Cardiac muscle cell (in vitro differentiated cells and primary cell): ENCODE measurements around the gene SLC36A1. TPM values are rescaled to one million over a fixed set of nuclear protein-coding genes. Genes with fewer than 3 reads are reported as not detected.

ENCODE experiments used
- DNase-seq, 2 donors: peaks; one replicate each; pipeline versions ENCODE4 v3.0.0 to v3.0.0-alpha.2; 2010 to 2017; ENCODE audit warnings: low read depth in 1 of 2, low spot score in 1 of 2
- H3K27ac ChIP-seq: fragments of 200-600 bp; sonication (generic); 2 replicates; pipeline ENCODE4 v1.5.1; 2016
- H3K27me3 ChIP-seq: fragments of 200-600 bp; sonication (generic); 2 replicates; pipeline ENCODE4 v1.6.0; 2016; ENCODE audit warnings: control low read depth
- H3K36me3 ChIP-seq: fragments of 200-600 bp; sonication (generic); 2 replicates; pipeline ENCODE4 v1.5.1; 2016; ENCODE audit warnings: control low read depth
- H3K4me1 ChIP-seq: fragments of 200-600 bp; sonication (generic); 2 replicates; pipeline ENCODE4 v1.8.1; 2017; ENCODE audit warnings: low read depth, mild to moderate bottlenecking, mixed run types
- H3K4me3 ChIP-seq: fragments of 200-600 bp; sonication (generic); 2 replicates; pipeline ENCODE4 v1.5.1; 2016; ENCODE audit warnings: mild to moderate bottlenecking
- H3K9me3 ChIP-seq: fragments of 200-600 bp; sonication (generic); 2 replicates; pipeline ENCODE4 v1.5.1; 2017; ENCODE audit warnings: low read depth, mild to moderate bottlenecking, control low read depth
- polyA plus RNA-seq: library from polyadenylated mRNA; unstranded; fragments of >200 nt; fragmentation: Nextera tagmentation; extraction: Ambion mirVana; gene quantifications from 2 replicates; pipeline ENCODE4 v1.2.1, GENCODE V29; 2016
- total RNA-seq: library from RNA; depleted of rRNA; stranded (reverse); fragments of >200 nt; gene quantifications from 2 replicates; pipeline ENCODE4 v1.2.3, GENCODE V29; 2016
- TF ChIP-seq, protein P1 (sequence below): IDR thresholded peaks from 2 replicates; pipeline ENCODE4 v1.5.1; 2012; ENCODE audit warnings: low read depth, mild to moderate bottlenecking, low read length

SLC36A1 gene
- total and polyA plus RNA-seq, 2 experiments from 2014 or later = 2.2 to 8.8 TPM

DNA sequence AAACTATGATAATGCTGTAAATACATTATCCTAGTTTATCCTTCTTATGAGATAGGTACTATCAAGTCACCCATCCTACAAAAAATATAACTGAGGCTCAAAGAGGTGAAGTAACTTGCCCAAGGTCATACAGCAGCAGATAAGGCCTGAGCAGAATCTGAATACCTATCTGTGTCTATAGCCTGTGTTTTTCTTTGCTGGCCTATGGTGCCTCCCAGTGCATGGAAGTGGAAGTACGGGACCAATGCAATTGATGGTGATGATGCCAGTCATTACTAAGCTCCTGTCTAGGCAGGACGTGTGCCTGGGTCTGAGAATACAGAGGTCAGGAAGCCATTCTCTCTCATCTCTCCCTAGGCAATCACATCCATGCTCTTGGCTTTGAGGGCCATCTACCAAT, 75.9 kb downstream of the SLC36A1 start:
- TF ChIP-seq, protein P1, sequence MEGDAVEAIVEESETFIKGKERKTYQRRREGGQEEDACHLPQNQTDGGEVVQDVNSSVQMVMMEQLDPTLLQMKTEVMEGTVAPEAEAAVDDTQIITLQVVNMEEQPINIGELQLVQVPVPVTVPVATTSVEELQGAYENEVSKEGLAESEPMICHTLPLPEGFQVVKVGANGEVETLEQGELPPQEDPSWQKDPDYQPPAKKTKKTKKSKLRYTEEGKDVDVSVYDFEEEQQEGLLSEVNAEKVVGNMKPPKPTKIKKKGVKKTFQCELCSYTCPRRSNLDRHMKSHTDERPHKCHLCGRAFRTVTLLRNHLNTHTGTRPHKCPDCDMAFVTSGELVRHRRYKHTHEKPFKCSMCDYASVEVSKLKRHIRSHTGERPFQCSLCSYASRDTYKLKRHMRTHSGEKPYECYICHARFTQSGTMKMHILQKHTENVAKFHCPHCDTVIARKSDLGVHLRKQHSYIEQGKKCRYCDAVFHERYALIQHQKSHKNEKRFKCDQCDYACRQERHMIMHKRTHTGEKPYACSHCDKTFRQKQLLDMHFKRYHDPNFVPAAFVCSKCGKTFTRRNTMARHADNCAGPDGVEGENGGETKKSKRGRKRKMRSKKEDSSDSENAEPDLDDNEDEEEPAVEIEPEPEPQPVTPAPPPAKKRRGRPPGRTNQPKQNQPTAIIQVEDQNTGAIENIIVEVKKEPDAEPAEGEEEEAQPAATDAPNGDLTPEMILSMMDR = peak; percentile 68
- Histone ChIP-seq H3K27me3 (no peaks in the 10 kb centered on the region), H3K9me3 (no peaks in the 10 kb centered on the region), H3K36me3 (no peaks in the 10 kb centered on the region), H3K4me1 (no peaks in the 10 kb centered on the region), H3K27ac (no peak overlapping the region), H3K4me3 (no peak overlapping the region)
- peak; percentile 22 to 49 for DNase-seq

DNA sequence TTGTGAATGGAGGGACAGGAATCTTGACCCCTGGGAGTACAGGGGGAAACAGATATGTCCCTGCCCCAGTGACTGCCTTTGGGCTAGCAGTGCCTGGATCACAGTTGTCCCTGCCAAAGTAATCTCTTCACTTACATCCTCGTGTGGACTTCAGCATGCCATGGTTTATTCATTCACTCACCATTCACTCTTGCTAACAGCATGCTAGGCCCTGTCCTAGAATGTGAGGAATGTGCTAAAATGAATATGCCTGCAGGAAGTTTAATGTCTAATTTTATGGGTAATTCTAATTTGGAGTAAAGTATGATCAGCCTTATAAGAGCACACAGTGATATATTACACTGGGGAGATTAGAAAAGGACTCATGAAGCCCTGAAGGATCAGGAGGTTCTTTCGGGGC, 80.8 kb downstream of the SLC36A1 start:
- H3K27ac ChIP-seq = no peak overlapping the region
- H3K4me3 ChIP-seq = no peak overlapping the region
- TF ChIP-seq, protein P1 = no peak
- no peaks in the 10 kb centered on the region for H3K4me1 ChIP-seq
- no peaks in the 10 kb centered on the region for H3K9me3 ChIP-seq
- no peak for DNase-seq
- no peaks in the 10 kb centered on the region for H3K36me3 ChIP-seq
- no peaks in the 10 kb centered on the region for H3K27me3 ChIP-seq

DNA sequence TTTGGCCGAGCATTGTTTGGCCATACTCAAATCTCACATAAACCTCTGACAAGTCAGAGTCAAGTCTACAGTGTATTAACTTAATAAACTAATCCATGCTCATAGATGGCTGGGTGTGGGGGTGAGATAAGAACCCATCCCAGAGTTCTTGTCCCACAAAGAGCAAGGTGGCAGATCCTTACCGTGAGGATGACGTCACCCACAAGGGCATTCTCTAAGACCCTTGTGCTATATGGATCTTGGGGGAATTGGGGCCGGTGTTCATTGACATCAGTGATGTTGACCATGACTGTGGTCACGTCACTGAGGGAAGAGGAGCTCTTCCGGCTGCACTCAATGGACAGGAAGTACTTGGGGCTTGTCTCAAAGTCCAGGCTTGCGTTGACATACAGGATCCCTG, 81.6 kb downstream of the SLC36A1 start:
- H3K4me3 ChIP-seq = no peak overlapping the region
- TF ChIP-seq, protein P1 = no peak
- H3K27ac ChIP-seq = no peak overlapping the region
- no peaks in the 10 kb centered on the region for H3K9me3 ChIP-seq
- no peaks in the 10 kb centered on the region for H3K27me3 ChIP-seq
- H3K36me3 ChIP-seq = no peaks in the 10 kb centered on the region
- no peak for DNase-seq
- no peaks in the 10 kb centered on the region for H3K4me1 ChIP-seq

DNA sequence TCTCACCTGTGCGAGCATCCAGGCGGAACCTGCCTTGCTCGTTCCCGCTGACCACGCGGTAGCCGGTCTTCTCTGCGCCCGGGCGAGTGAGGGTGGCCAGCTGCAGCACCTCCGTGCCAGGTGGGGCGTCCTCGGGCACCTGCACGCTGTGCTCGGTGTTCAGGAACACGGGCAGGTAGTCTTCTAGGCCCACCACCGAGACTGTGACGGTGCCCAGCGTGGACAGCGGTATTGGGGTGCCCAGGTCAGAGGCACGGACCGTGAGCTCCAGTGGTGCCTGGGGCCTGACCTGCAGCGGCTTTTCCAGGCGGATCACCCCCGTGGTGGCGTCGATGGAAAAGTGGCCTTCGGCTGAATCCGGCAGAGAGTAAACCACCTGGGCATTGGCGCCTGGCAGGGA, 84.2 kb downstream of the SLC36A1 start:
- H3K27ac ChIP-seq = no peak overlapping the region
- TF ChIP-seq, protein P1 = no peak
- no peaks in the 10 kb centered on the region for H3K36me3 ChIP-seq
- no peak overlapping the region for H3K4me3 ChIP-seq
- DNase-seq = no peak
- H3K27me3 ChIP-seq = peaks cover 3% of the 10 kb centered on the region
- H3K4me1 ChIP-seq = no peaks in the 10 kb centered on the region
- H3K9me3 ChIP-seq = no peaks in the 10 kb centered on the region

DNA sequence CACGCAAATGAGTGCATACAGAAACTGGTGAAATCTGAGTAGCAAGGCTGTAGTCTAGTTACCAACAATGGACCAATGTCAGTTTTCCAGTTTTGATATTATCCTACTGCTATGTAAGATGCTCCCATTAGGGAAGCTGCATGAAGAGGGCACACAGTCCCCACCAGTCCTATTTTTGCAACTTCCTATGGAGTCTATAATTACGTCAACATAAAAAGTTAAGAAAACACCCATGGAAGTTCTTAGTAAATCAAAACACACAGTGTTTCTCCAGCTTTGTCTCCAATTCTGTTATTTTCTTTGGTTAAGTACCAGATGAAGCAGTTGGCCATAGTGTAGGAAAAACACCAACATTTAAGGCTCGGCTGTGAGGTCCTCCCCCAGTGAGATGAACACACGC, 85.0 kb downstream of the SLC36A1 start:
- Histone ChIP-seq H3K27me3 (peaks cover 3% of the 10 kb centered on the region), H3K36me3 (no peaks in the 10 kb centered on the region), H3K9me3 (no peaks in the 10 kb centered on the region), H3K4me1 (no peaks in the 10 kb centered on the region), H3K4me3 (no peak overlapping the region), H3K27ac (no peak overlapping the region)
- no peak for DNase-seq
- TF ChIP-seq, protein P1 = no peak

DNA sequence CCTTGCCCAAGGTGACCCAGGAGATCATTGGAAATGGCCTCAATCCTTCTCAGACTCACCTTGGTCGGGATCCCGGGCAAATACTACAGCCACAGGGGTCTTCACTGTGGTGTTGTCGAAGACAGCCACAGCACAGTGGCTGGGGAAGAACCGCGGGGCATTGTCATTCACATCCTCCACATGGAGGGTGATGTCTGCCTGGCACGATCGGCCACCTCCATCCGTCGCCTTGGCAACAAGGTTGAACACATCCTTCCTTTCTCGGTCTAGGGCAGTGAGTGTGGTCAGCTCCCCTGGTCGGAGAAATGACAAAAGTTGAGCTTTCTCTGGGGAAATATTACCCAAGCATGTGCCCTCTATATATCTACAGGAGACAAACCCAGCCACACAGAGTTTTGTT, 86.9 kb downstream of the SLC36A1 start:
- H3K9me3 ChIP-seq = no peaks in the 10 kb centered on the region
- no peak for DNase-seq

More for the DNA sequence above, 86.9 kb downstream of the SLC36A1 start:
- H3K36me3 ChIP-seq = no peaks in the 10 kb centered on the region
- H3K27ac ChIP-seq = no peak overlapping the region
- H3K4me3 ChIP-seq = no peak overlapping the region
- H3K27me3 ChIP-seq = peaks cover 3% of the 10 kb centered on the region
- H3K4me1 ChIP-seq = no peaks in the 10 kb centered on the region
- TF ChIP-seq, protein P1 = no peak
